ENCODE data around the gene LUZP2. TPM values are rescaled to one million over a fixed set of nuclear protein-coding genes. Genes with fewer than 3 reads are reported as not detected.

Gene LUZP2
- not detected for total RNA-seq

- no peak for DNase-seq (ENCODE audit: low spot score)
These were observed at the start of gene LUZP2 for GRCh38 chr11:24496736-24497725. Gene LUZP2 (plus strand): TSS chr11:24497053.

GRCh38 chr11:24453129-24453718, 43.6 kb upstream of the LUZP2 start:
- no peak for DNase-seq (ENCODE audit: low spot score)
- ATAC-seq, result no peak

More at GRCh38 chr11:24496736-24497725, at the start of gene LUZP2:
- ATAC-seq, result no peak

- ATAC-seq (no peak), DNase-seq (ENCODE audit: low spot score) (no peak)
These were observed 38.9 kb upstream of the LUZP2 start for GRCh38 chr11:24457985-24458384.

GRCh38 chr11:24470431-24470830, 26.4 kb upstream of the LUZP2 start:
- no peak for DNase-seq (ENCODE audit: low spot score)
- no peak for ATAC-seq

- DNase-seq (ENCODE audit: low spot score) (no peak), ATAC-seq (no peak)
These were observed 25.8 kb upstream of the LUZP2 start for GRCh38 chr11:24471084-24471483.

- DNase-seq (ENCODE audit: low spot score), result no peak
- ATAC-seq, result no peak
These were observed 18.1 kb upstream of the LUZP2 start for GRCh38 chr11:24478718-24479117.

GRCh38 chr11:24489477-24489876, 7.4 kb upstream of the LUZP2 start:
- DNase-seq (ENCODE audit: low spot score), result no peak
- ATAC-seq, result no peak

- ATAC-seq (no peak), DNase-seq (ENCODE audit: low spot score) (no peak)
These were observed 492 bp upstream of the LUZP2 start for GRCh38 chr11:24496386-24496735.

- ATAC-seq, result no peak
- DNase-seq (ENCODE audit: low spot score), result no peak
These were observed 978 bp downstream of the LUZP2 start for GRCh38 chr11:24497831-24498230.

- no peak for ATAC-seq
These were observed 5.6 kb downstream of the LUZP2 start for GRCh38 chr11:24502425-24502824.

GRCh38 chr11:24509114-24509513, 12.3 kb downstream of the LUZP2 start:
- ATAC-seq (no peak), DNase-seq (ENCODE audit: low spot score) (no peak)

More at GRCh38 chr11:24502425-24502824, 5.6 kb downstream of the LUZP2 start:
- no peak for DNase-seq (ENCODE audit: low spot score)

GRCh38 chr11:24511511-24511910, 14.7 kb downstream of the LUZP2 start:
- DNase-seq (ENCODE audit: low spot score) (no peak), ATAC-seq (no peak)

- DNase-seq (ENCODE audit: low spot score), result no peak
- ATAC-seq, result no peak
These were observed 16.8 kb downstream of the LUZP2 start for GRCh38 chr11:24513479-24514218.

- ATAC-seq, result no peak
These were observed 17.4 kb downstream of the LUZP2 start for GRCh38 chr11:24514219-24514594.

GRCh38 chr11:24515632-24516031, 18.8 kb downstream of the LUZP2 start:
- ATAC-seq, result no peak

More at GRCh38 chr11:24514219-24514594, 17.4 kb downstream of the LUZP2 start:
- no peak for DNase-seq (ENCODE audit: low spot score)

GRCh38 chr11:24516638-24517037, 19.8 kb downstream of the LUZP2 start:
- DNase-seq (ENCODE audit: low spot score) (no peak), ATAC-seq (no peak)

More at GRCh38 chr11:24515632-24516031, 18.8 kb downstream of the LUZP2 start:
- DNase-seq (ENCODE audit: low spot score), result no peak

- ATAC-seq (no peak), DNase-seq (ENCODE audit: low spot score) (no peak)
These were observed 24.7 kb downstream of the LUZP2 start for GRCh38 chr11:24521601-24522000.

- ATAC-seq, result no peak
These were observed 27.3 kb downstream of the LUZP2 start for GRCh38 chr11:24524156-24524555.

GRCh38 chr11:24531528-24531927, 34.7 kb downstream of the LUZP2 start:
- DNase-seq (ENCODE audit: low spot score) (no peak), ATAC-seq (no peak)

More at GRCh38 chr11:24524156-24524555, 27.3 kb downstream of the LUZP2 start:
- no peak for DNase-seq (ENCODE audit: low spot score)

GRCh38 chr11:24543771-24544170, 46.9 kb downstream of the LUZP2 start:
- DNase-seq (ENCODE audit: low spot score), result no peak
- no peak for ATAC-seq

GRCh38 chr11:24556693-24557092, 59.8 kb downstream of the LUZP2 start:
- ATAC-seq, result no peak

More at GRCh38 chr11:24556693-24557092, 59.8 kb downstream of the LUZP2 start:
- no peak for DNase-seq (ENCODE audit: low spot score)
